LHCN-M2 (cell line): ENCODE results near the gene ANO8. TPM values are rescaled to one million over a fixed set of nuclear protein-coding genes. Genes with fewer than 3 reads are reported as not detected.
"Not testable (repeated sequence)": the region's sequence is repeated elsewhere in the genome, so short reads cannot be mapped to it uniquely, and the experiment has no call there.

ENCODE experiments used
- DNase-seq: peaks from one replicate; pipeline ENCODE4 v3.0.0-alpha.2; 2012; ENCODE audit warnings: low read depth
- total RNA-seq: library from RNA; depleted of rRNA; stranded (reverse); fragments of >200 nt; gene quantifications from 2 replicates; pipeline ENCODE4 v1.2.3, GENCODE V29; 2014; rRNA removed

Gene ANO8
- total RNA-seq, 1 experiment from 2014 or later = 3.3 TPM

- no peak for DNase-seq
Observed at GRCh38 chr19:17293605-17294004, 41.0 kb downstream of the ANO8 start.

- DNase-seq = peak; percentile 31
Observed at GRCh38 chr19:17292301-17293074, 42.2 kb downstream of the ANO8 start.

- DNase-seq = peak; percentile 35
Observed at GRCh38 chr19:17289489-17289888, 45.2 kb downstream of the ANO8 start.

DNA sequence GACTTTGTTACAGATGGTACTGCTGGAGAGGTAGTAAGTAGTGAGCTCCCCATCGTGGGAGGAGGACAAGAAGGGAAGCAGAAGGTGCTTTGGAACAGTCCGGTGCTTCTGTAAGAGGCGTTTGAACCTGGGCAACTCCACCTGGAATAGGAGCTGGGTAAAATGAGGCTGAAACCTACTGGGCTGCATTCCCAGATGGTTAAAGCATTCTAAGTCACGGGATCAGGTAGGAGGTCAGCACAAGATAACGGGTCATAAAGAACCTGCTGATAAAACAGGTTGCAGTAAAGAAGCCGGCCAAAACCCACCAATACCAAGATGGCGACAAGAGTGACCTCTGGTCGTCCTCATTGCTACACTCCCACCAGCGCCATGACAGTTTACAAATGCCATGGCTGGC lies 47.9 kb downstream of the ANO8 start:
- no peak for DNase-seq

DNA sequence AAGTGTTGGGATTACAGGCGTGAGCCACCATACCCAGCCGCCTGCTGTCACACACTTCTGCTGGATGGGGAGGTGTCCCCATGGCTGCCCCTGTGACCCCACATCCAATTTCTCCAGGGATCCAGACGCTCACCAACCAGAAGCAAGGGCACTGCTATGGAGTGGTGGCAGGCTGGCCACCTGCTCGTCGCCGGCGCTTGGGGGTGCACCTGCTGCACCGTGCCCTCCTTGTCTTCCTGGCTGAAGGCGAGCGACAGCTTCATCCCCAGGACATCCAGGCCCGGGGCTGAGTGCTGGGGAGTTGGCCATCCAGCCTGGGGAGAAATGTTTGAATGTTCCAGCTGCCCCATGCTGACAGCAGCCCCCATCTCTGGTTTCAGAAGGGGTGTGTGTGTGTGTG lies 48.4 kb downstream of the ANO8 start:
- DNase-seq = no peak

DNA sequence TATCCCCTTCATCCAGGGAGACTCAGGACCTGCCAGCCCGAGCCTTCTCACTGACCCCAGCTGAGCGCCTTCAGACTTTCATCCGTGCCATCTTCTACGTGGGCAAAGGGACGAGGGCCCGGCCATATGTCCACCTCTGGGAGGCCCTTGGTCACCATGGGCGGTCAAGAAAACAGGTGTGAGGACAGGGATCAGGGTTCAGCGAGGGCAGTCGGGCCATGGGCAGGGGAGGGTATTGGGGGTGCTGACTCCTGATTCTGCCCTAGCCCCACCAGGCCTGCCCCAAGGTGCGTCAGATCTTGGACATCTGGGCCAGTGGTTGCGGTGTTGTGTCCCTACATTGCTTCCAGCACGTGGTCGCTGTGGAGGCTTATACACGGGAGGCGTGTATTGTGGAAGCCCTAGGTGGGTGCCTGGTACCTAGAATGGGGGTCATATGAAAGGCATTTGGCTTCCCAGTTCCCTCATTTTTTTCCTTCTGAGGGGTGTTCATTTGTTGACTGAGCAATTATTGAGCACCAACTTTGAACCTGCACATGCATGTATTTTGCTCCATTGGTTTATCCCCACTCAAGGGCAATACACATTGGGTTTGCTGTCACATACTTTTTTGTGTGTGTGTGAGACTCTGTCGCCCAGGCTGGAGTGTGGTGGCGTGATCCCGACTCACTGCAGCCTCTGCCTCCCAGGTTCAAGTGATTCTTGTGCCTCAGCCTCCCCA lies 49.1 kb downstream of the ANO8 start:
- no peak for DNase-seq

GRCh38 chr19:17283504-17283996 lies 51.1 kb downstream of the ANO8 start:
- DNase-seq = no peak

DNA sequence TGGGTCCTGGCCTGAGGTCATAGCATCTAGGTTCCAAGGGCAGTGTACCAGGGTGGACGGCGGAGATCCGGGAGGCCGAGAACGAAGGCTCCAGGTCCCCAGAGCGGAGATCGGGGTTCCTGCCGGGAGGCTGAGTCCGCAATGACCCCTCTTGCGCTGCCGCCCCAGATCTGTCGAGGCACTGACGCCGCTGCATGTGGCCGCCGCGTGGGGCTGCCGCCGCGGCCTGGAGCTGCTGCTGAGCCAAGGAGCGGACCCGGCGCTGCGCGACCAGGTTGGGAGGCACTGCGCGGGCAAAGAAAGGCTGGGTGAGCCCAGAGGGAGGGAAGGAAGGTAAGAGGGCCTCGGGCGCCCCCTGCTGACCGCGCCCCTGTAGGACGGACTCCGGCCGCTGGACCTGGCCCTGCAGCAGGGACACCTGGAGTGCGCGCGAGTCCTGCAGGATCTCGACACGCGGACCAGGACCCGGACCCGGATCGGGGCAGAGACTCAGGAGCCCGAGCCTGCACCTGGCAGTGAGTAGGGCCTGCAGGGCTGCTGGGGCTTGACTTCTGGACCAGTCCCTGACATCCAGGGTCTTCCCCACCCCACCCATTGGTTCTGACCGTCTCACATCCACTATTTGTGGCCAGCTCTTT lies 52.0 kb downstream of the ANO8 start:
- DNase-seq = peak; percentile 71

DNA sequence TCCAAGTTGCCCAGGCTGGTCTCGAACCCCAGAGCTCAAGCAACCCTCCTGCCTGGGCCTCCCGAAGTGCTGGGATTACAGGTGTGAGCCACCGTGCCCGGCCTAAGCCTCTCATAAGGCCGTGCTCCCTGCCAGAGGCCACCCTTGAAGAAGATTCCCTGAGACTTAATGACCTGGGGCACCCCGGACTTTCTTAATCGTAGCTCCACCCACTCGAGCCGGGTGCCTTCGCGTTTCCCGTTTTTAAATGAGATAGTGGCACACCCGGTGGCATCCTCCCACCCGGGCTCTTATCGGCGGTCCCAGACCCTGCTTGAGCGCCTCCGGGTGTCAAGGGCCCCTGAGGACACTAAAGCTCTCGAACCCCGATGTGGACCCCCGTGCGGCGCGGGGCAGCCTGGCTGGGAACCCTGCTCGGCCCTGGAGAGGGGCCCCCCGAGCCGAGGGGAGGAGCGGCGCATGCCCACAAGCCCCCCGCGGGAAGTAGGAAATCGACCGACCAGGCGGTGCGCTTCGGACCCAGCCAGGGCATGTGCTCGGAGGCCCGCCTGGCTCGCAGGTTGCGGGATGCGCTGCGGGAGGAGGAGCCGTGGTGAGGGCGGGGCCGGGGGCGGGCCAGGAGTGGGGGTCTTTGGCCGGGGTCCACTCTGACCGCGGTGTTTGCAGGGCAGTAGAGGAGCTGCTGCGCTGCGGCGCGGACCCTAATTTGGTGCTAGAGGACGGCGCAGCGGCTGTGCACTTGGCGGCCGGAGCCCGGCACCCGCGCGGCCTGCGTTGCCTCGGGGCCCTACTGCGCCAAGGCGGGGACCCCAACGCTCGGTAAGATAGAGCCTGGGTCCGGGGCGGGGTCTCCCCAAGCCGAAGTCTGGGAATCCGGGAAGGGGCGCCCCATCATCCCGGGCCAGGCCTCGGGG lies 53.0 kb downstream of the ANO8 start, which contains the start of gene ANKLE1:
Gene ANKLE1, plus strand, starts transcription at position 511 of the 914 bp plus-strand sequence. Its CDS starts 20 bp downstream, at position 531.
- no peak for DNase-seq

- no peak for DNase-seq
Observed at GRCh38 chr19:17279436-17279835, 55.2 kb downstream of the ANO8 start.

DNA sequence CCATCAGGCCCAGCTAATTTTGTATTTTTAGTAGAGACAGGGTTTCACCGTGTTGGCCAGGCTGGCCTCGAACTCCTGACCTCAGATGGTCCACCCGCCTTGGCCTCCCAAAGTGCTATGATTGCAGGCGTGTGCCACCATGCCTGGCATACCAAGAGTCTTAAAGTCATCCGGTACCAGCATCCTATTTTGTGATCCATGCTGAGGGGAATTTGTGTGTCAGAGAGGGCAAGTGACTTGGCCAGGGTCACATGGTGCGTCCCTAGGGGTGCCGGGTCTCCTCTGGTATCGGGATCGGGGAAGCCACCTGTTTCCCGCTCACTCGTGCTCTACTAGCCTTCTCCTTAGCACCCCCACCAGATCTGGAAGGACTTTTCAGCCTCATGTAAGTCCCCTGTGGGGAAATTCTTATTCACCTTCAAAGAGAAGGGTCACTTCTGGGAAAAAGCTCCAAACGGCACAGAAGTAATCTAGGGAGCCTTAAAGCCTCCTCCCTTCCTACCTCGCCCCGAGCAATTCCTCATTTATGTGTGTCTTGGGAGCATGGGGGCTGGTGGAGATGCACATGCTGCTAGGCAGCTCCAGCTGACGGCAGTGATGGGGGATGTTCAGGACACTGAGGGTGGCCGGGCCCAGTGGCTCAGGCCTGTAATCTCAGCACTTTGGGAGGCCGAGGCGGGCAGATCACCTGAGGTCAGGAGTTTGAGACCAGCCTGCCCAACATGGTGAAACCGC lies 59.0 kb downstream of the ANO8 start:
- DNase-seq = no peak

DNA sequence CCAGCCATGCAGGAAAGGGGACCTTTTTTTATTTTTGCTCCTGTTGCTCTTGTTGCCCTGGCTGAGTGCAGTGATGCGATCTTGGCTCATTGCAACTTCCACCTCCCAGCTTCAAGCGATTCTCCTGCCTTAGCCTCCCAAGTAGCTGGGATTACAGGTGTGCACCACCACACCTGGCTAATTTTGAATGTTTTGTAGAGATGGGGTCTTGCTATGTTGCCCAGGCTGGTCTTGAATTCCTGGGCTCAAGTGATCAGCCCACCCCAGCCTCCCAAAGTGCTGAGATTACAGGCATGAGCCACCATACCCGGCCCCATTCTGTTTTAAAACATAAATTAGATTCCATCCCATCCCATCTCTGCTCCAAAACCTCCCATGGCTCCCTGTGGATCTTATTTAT lies 59.8 kb downstream of the ANO8 start:
- DNase-seq = not testable (repeated sequence)

Other genes starting within 250 kb of the ANO8 start
- 15.3 and 28.9 TPM in 2 replicates for gene USE1, start 119.5 kb downstream of the ANO8 start, total RNA-seq
- 2.4 and 6.4 TPM in 2 replicates for gene OCEL1, start 108.6 kb downstream of the ANO8 start, total RNA-seq
- 60.0 and 72.7 TPM in 2 replicates for gene NR2F6, start 88.9 kb downstream of the ANO8 start, total RNA-seq
- not detected in 2 replicates for gene USHBP1, start 70.1 kb downstream of the ANO8 start, total RNA-seq
- 107 and 148 TPM in 2 replicates for gene BABAM1, start 67.4 kb downstream of the ANO8 start, total RNA-seq
- gene ANKLE1, start 53.0 kb downstream of the ANO8 start, total RNA-seq = 0.40 and 0.90 TPM in 2 replicates
- 25.9 and 26.5 TPM in 2 replicates for gene ABHD8, start 31.4 kb downstream of the ANO8 start, total RNA-seq
- 48.2 and 68.1 TPM in 2 replicates for gene MRPL34, start 29.0 kb downstream of the ANO8 start, total RNA-seq
- 55.9 and 76.2 TPM in 2 replicates for gene DDA1, start 25.3 kb downstream of the ANO8 start, total RNA-seq
- gene GTPBP3, start 2.7 kb upstream of the ANO8 start, total RNA-seq = 17.9 and 21.2 TPM in 2 replicates
- gene PLVAP, start 42.5 kb upstream of the ANO8 start, total RNA-seq = not detected in 2 replicates
- gene CCDC194, start 59.3 kb upstream of the ANO8 start, total RNA-seq = not detected in 2 replicates
- 0.69 TPM in 1 of 2 replicates, not detected in the other for gene BST2, start 70.8 kb upstream of the ANO8 start, total RNA-seq
- gene MVB12A, start 85.2 kb upstream of the ANO8 start, total RNA-seq = 71.7 and 75.0 TPM in 2 replicates
- not detected in 2 replicates for gene TMEM221, start 113.8 kb upstream of the ANO8 start, total RNA-seq
- gene NXNL1, start 126.1 kb upstream of the ANO8 start, total RNA-seq = not detected in 2 replicates
- gene SLC27A1, start 135.7 kb upstream of the ANO8 start, total RNA-seq = 10.0 and 14.1 TPM in 2 replicates
- gene PGLS, start 176.8 kb upstream of the ANO8 start, total RNA-seq = 87.7 and 99.5 TPM in 2 replicates
- 79.3 and 86.9 TPM in 2 replicates for gene COLGALT1, start 220.8 kb upstream of the ANO8 start, total RNA-seq